ENCODE measurements around the gene DMRT3. TPM values are rescaled to one million over a fixed set of nuclear protein-coding genes. Genes with fewer than 3 reads are reported as not detected.

The DMRT3 gene
- total RNA-seq, 4 donors from 2014 or later: 0.22 to 0.42 (median 0.35) TPM

DNA sequence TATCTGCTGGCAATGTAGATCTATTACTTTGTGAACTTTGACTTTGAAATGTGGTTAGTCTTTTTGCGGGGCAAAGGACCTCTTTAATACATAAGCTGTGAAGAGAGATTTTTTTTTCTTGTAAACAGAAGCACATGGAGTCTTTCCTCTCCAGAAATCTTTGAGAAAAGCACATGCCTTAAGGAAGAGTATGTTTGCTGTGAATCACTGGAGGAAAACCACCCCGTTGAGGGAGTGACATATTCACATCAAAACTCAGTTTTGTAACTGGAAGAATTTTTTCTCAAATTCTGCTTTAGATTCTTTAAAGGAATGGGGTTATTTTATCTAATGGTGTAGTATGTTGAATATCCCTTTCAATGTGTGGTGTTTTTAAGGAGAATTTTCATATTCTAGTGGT, 3.5 kb downstream of the DMRT3 start:
- peaks cover 5 to 97% of the 10 kb centered on the region in 2 donors for H3K27me3 ChIP-seq
- H3K9me3 ChIP-seq: no peaks in the 10 kb centered on the region
- H3K4me1 ChIP-seq: peaks cover 0 to 30% (median 9%) of the 10 kb centered on the region in 4 donors
- DNase-seq (ENCODE audit: low spot score in 2 of 2): no peak
- WGBS, 2 donors: 32 to 37% methylated on average over 2 of the region's 2 CpGs
- no peak for TF ChIP-seq EP300 (IDR thresholded peaks at IDR 0.05)
- no peak for TF ChIP-seq POLR2A (IDR thresholded peaks at IDR 0.05)
- TF ChIP-seq, protein P1, sequence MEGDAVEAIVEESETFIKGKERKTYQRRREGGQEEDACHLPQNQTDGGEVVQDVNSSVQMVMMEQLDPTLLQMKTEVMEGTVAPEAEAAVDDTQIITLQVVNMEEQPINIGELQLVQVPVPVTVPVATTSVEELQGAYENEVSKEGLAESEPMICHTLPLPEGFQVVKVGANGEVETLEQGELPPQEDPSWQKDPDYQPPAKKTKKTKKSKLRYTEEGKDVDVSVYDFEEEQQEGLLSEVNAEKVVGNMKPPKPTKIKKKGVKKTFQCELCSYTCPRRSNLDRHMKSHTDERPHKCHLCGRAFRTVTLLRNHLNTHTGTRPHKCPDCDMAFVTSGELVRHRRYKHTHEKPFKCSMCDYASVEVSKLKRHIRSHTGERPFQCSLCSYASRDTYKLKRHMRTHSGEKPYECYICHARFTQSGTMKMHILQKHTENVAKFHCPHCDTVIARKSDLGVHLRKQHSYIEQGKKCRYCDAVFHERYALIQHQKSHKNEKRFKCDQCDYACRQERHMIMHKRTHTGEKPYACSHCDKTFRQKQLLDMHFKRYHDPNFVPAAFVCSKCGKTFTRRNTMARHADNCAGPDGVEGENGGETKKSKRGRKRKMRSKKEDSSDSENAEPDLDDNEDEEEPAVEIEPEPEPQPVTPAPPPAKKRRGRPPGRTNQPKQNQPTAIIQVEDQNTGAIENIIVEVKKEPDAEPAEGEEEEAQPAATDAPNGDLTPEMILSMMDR (IDR thresholded peaks at IDR 0.05): no peak
- no peak overlapping the region for H3K4me3 ChIP-seq
- no peaks in the 10 kb centered on the region for H3K36me3 ChIP-seq
- no peak overlapping the region for H3K27ac ChIP-seq

- H3K36me3 ChIP-seq: no peaks in the 10 kb centered on the region
- TF ChIP-seq POLR2A (IDR thresholded peaks at IDR 0.05) (no peak), EP300 (IDR thresholded peaks at IDR 0.05) (no peak)
- TF ChIP-seq, protein P1 (IDR thresholded peaks at IDR 0.05): no peak
- H3K4me3 ChIP-seq: no peak overlapping the region
- H3K4me1 ChIP-seq: peaks cover 0 to 23% (median 9%) of the 10 kb centered on the region in 4 donors
- no peaks in the 10 kb centered on the region for H3K9me3 ChIP-seq
- no peak overlapping the region for H3K27ac ChIP-seq
- WGBS, 2 donors: 12 to 30% methylated on average over 4 of the region's 4 CpGs
- H3K27me3 ChIP-seq: peaks cover 5 to 97% of the 10 kb centered on the region in 2 donors
- DNase-seq (ENCODE audit: low spot score in 2 of 2): no peak
Measured at GRCh38 chr9:980640-981039, 4.2 kb downstream of the DMRT3 start.

DNA sequence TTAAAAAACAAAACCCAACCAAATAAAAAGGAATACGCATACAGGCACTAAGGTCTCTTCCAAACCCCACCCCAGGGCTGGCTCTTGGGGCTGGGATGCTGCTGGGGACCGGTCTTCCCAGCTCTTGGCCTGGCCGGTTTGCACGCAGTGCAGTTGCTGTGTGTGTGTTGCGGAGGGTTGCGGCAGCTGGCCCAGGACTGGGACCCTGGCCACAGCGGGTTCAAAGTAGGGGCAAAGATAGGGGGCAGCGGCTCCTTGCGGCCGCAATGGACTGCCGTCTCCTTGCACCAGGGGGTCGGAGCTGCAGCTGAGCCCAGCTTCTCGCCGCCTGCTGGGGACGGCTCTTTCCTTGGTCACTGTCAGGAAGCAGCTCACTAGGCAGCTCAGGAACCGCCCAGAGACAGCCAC, 5.0 kb downstream of the DMRT3 start:
- no peak for DNase-seq (ENCODE audit: low spot score in 2 of 2)

GRCh38 chr9:982394-983230, 6.2 kb downstream of the DMRT3 start:
- Histone ChIP-seq H3K27ac (no peak overlapping the region), H3K4me1 (peaks cover 0 to 5% (median 0%) of the 10 kb centered on the region in 4 donors), H3K36me3 (no peaks in the 10 kb centered on the region), H3K27me3 (peaks cover 3 to 96% of the 10 kb centered on the region in 2 donors), H3K4me3 (no peak overlapping the region), H3K9me3 (no peaks in the 10 kb centered on the region)
- WGBS, 2 donors: 43 to 44% methylated on average over 15 of the region's 15 CpGs
- TF ChIP-seq EP300 (IDR thresholded peaks at IDR 0.05) (no peak), POLR2A (IDR thresholded peaks at IDR 0.05) (no peak)
- TF ChIP-seq, protein P1 (IDR thresholded peaks at IDR 0.05): no peak
- DNase-seq (ENCODE audit: low spot score in 2 of 2): no peak

More for the DNA sequence above, 5.0 kb downstream of the DMRT3 start:
- WGBS, 2 donors: 19 to 34% methylated on average over 15 to 16 of the region's 16 CpGs
- H3K9me3 ChIP-seq: no peaks in the 10 kb centered on the region
- no peak for TF ChIP-seq POLR2A (IDR thresholded peaks at IDR 0.05)
- TF ChIP-seq EP300 (IDR thresholded peaks at IDR 0.05): no peak
- TF ChIP-seq, protein P1 (IDR thresholded peaks at IDR 0.05): no peak
- H3K4me1 ChIP-seq: peaks cover 0 to 14% (median 4%) of the 10 kb centered on the region in 4 donors
- no peaks in the 10 kb centered on the region for H3K36me3 ChIP-seq
- H3K4me3 ChIP-seq: no peak overlapping the region
- H3K27ac ChIP-seq: no peak overlapping the region
- H3K27me3 ChIP-seq: peaks cover 3 to 97% of the 10 kb centered on the region in 2 donors

- TF ChIP-seq, protein P1 (IDR thresholded peaks at IDR 0.05): no peak
- TF ChIP-seq POLR2A (IDR thresholded peaks at IDR 0.05): no peak
- TF ChIP-seq EP300 (IDR thresholded peaks at IDR 0.05): no peak
- peaks cover 0 to 42% of the 10 kb centered on the region in 2 donors for H3K27me3 ChIP-seq
- WGBS, 2 donors: 75% methylated on average over 4 of the region's 4 CpGs
- DNase-seq (ENCODE audit: low spot score in 2 of 2): no peak
- H3K27ac ChIP-seq: no peak overlapping the region
- peaks cover 0 to 2% (median 0%) of the 10 kb centered on the region in 4 donors for H3K4me1 ChIP-seq
- H3K4me3 ChIP-seq: no peak overlapping the region
- H3K9me3 ChIP-seq: peaks cover 0 to 8% (median 0%) of the 10 kb centered on the region in 4 donors
- no peaks in the 10 kb centered on the region for H3K36me3 ChIP-seq
Measured at GRCh38 chr9:994005-994404, 17.6 kb downstream of the DMRT3 start.
